ENCODE data around the gene SRCAP. TPM values are rescaled to one million over a fixed set of nuclear protein-coding genes. Genes with fewer than 3 reads are reported as not detected.

The SRCAP gene
- total and polyA plus RNA-seq, 2 of the 8 experiments (the other 6 are each of a cell fraction or from before 2014, with no cell fraction given) = 5.5 to 54.3 TPM

DNA sequence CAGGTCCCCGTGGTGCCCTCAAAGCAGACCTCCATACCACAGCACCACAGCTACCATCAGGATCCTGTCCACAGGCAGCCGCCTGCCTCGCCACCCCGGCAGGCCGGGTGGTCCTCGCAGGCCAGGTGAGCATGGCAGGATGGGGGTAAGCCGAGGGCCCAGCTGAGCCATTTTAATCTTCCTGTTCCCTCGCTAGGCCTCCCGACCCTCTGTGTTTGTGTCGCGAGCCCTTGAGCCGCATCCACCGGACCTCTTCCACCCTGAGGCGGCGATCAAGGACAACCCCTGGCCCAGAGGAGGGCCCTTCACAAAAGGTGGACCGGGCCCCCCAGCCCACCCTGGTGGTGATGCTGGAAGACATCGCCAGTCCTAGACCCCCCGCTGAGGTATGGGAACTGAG, 46.3 kb upstream of the SRCAP start:
- Histone ChIP-seq H3K9ac (replicated peaks in 1 of 4; ENCODE audit: extremely low read depth in 1 of 4, low read depth in 3 of 4, low read length in 3 of 4) (no peak overlapping the region), H4K5ac (ENCODE audit: insufficient read length, low read depth, low read length) (no peak overlapping the region), H2AK5ac (ENCODE audit: low read depth, low read length) (no peak overlapping the region), H2AFZ (ENCODE audit: low read length) (no peak overlapping the region), H2BK20ac (ENCODE audit: low read length) (no peak overlapping the region), H3K4me1 (replicated peaks in 1 of 4; ENCODE audit: control insufficient read depth in 3 of 4, insufficient read depth in 4 of 4, low read length in 3 of 4) (peaks cover 0 to 11% (median 4%) of the 10 kb centered on the region in 4 experiments; a peak in 6 of 7 replicates), H3K4me2 (ENCODE audit: insufficient read depth in 1 of 2, low read depth in 2 of 2, low read length in 2 of 2) (no peak overlapping the region; a peak in 1 of 4 replicates), H3K79me2 (ENCODE audit: control insufficient read depth in 1 of 2, insufficient read depth in 2 of 2, low read length in 2 of 2) (no peaks in the 10 kb centered on the region), H3K4ac (replicated peaks; ENCODE audit: insufficient read length, low read depth, low read length) (no peak overlapping the region), H4K91ac (replicated peaks; ENCODE audit: insufficient read length, low read length) (no peak overlapping the region), H2BK12ac (ENCODE audit: low read depth, low read length) (no peak overlapping the region), H3K14ac (ENCODE audit: insufficient read length) (no peak overlapping the region), H3K27me3 (replicated peaks in 1 of 4; ENCODE audit: control insufficient read depth in 3 of 4, extremely low read depth in 1 of 4, insufficient read depth in 3 of 4, low read length in 3 of 4) (peaks cover 0 to 16% (median 11%) of the 10 kb centered on the region in 4 experiments; a peak in 6 of 7 replicates), H3K79me1 (ENCODE audit: low read depth, low read length) (0 out of 2 replicates have a peak, but pooled peaks cover 2% of the 10 kb centered on the region), H3K18ac (ENCODE audit: extremely low read depth, low read length) (no peak overlapping the region), H3K4me3 (ENCODE audit: extremely low read depth in 1 of 4, insufficient read depth in 2 of 4, low read depth in 3 of 4, low read length in 4 of 4) (no peak overlapping the region), H3K9me3 (ENCODE audit: insufficient read depth in 2 of 2, low read depth in 1 of 2, low read length in 1 of 2) (no peaks in the 10 kb centered on the region), H3K56ac (replicated peaks; ENCODE audit: insufficient read length, low read depth, low read length) (no peak overlapping the region), H2BK120ac (replicated peaks; ENCODE audit: low read depth, low read length) (no peak overlapping the region), H2BK15ac (ENCODE audit: low read length) (no peak overlapping the region), H3K36me3 (ENCODE audit: control insufficient read depth in 2 of 4, insufficient read depth in 4 of 4, low read length in 3 of 4) (no peaks in the 10 kb centered on the region; a peak in 1 of 8 replicates), H2BK5ac (ENCODE audit: low read depth, low read length) (no peak overlapping the region), H3K23me2 (ENCODE audit: low read depth, low read length) (peaks cover 6% of the 10 kb centered on the region; the same call in 1 of the 2 replicates), H3K23ac (ENCODE audit: insufficient read length) (no peak overlapping the region), H4K8ac (ENCODE audit: extremely low read depth, insufficient read depth, low read length) (no peak overlapping the region; the same call in 1 of the 2 replicates), H3K27ac (ENCODE audit: low read depth, low read length) (no peak overlapping the region), H4K20me1 (replicated peaks in 1 of 2; ENCODE audit: control insufficient read depth in 1 of 2, insufficient read depth in 2 of 2, low read length in 2 of 2) (peaks cover 0 to 5% of the 10 kb centered on the region in 2 experiments)
- POLR2A ChIA-PET (ENCODE audit: partially characterized antibody) = no interaction called here
- CTCF ChIA-PET (ENCODE audit: partially characterized antibody) = interaction anchor here (0.6 to 8.2 kb wide), 5 partner anchors 14 to 42 kb away, joined by 3 to 48 read pairs (median 3); no protein-coding TSS in a partner anchor
- 92% methylated on average over 18 of the region's 18 CpGs; no CpG with 5 or more reads in 1 of the 2 experiments for WGBS, 2 experiments (ENCODE audit: extremely low coverage in 1 of 2, insufficient coverage in 1 of 2, insufficient read length in 1 of 2, insufficient replicate concordance in 2 of 2, low coverage in 1 of 2, low lambda C conversion rate in 2 of 2, missing lambda C conversion rate in 1 of 2)
- DNase-seq (ENCODE audit: low read depth in 1 of 2, low spot score in 2 of 2) (no peak), FAIRE-seq (no peak)
- no peak for TF ChIP-seq HDAC6 (IDR thresholded peaks at IDR 0.05; ENCODE audit: low read depth, low read length)
- TF ChIP-seq NRF1 (IDR thresholded peaks at IDR 0.05; ENCODE audit: low read depth, low read length) = no peak
- TF ChIP-seq MAFK (IDR thresholded peaks at IDR 0.05; ENCODE audit: low read depth, low read length) = no peak
- TF ChIP-seq, protein P1, sequence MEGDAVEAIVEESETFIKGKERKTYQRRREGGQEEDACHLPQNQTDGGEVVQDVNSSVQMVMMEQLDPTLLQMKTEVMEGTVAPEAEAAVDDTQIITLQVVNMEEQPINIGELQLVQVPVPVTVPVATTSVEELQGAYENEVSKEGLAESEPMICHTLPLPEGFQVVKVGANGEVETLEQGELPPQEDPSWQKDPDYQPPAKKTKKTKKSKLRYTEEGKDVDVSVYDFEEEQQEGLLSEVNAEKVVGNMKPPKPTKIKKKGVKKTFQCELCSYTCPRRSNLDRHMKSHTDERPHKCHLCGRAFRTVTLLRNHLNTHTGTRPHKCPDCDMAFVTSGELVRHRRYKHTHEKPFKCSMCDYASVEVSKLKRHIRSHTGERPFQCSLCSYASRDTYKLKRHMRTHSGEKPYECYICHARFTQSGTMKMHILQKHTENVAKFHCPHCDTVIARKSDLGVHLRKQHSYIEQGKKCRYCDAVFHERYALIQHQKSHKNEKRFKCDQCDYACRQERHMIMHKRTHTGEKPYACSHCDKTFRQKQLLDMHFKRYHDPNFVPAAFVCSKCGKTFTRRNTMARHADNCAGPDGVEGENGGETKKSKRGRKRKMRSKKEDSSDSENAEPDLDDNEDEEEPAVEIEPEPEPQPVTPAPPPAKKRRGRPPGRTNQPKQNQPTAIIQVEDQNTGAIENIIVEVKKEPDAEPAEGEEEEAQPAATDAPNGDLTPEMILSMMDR (IDR thresholded peaks at IDR 0.05; ENCODE audit: control extremely low read depth in 1 of 3, insufficient read depth in 1 of 3, low read depth in 1 of 3, low read length in 3 of 3) = no peak
- no peak for TF ChIP-seq PHF8 (conservative IDR thresholded peaks at IDR 0.05; ENCODE audit: low read depth, low read length)
- no peak for TF ChIP-seq RXRA (IDR thresholded peaks at IDR 0.05; ENCODE audit: insufficient read depth, low read depth, low read length)
- no peak for TF ChIP-seq GTF2F1 (IDR thresholded peaks at IDR 0.05; ENCODE audit: borderline replicate concordance, low read depth, low read length)
- TF ChIP-seq SIN3A (conservative IDR thresholded peaks at IDR 0.05 in 1 of 2, IDR thresholded peaks at IDR 0.05 in 1 of 2; ENCODE audit: low read depth in 1 of 2, low read length in 2 of 2) = no peak
- no peak for TF ChIP-seq POU5F1 (IDR thresholded peaks at IDR 0.05; ENCODE audit: low read depth, low read length)
- TF ChIP-seq EGR1 (IDR thresholded peaks at IDR 0.05; ENCODE audit: borderline replicate concordance, low read depth, low read length) = no peak
- TF ChIP-seq TCF12 (IDR thresholded peaks at IDR 0.05; ENCODE audit: low read depth, low read length) = no peak

Measured in H1 (cell line).